Measurements from ENCODE around the gene TDO2.

- TF ChIP-seq CTCF (IDR thresholded peaks at IDR 0.05) (no peak), POLR2AphosphoS5 (IDR thresholded peaks at IDR 0.05) (no peak)
Observed at GRCh38 chr4:155901013-155901412, 2.5 kb upstream of the TDO2 start.

Data from prostate gland (tissue), 2 donors.